Cortex of kidney (tissue), 1 donor: ENCODE measurements around the gene DBNDD2.

Experiments used
- DNase-seq: peaks from one replicate; lab custom pipeline; 2025; lab: John Stamatoyannopoulos, UW

DBNDD2 gene

GRCh38 chr20:45387274-45387673 lies 20.8 kb upstream of the DBNDD2 start:
- DNase-seq: no peak

DNA sequence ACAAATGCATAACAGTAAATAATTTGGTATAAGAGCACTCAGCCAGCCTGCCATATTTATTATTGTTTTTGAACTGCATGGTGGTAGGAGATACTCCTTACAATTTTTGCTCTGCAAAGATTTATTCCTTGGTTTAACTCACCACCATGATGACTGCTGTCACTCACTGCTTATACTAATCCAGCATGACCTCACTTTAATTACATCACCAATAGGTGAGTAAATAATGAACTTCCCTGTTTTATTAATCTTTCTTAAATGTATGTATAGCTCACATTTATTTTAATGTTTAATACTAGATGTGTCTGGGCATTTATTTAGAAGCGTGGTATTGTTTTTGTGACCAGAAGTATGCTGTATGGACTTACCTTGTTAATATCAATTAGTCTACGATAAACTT lies 17.2 kb upstream of the DBNDD2 start:
- no peak for DNase-seq

GRCh38 chr20:45391559-45391958 lies 16.5 kb upstream of the DBNDD2 start:
- no peak for DNase-seq

DNA sequence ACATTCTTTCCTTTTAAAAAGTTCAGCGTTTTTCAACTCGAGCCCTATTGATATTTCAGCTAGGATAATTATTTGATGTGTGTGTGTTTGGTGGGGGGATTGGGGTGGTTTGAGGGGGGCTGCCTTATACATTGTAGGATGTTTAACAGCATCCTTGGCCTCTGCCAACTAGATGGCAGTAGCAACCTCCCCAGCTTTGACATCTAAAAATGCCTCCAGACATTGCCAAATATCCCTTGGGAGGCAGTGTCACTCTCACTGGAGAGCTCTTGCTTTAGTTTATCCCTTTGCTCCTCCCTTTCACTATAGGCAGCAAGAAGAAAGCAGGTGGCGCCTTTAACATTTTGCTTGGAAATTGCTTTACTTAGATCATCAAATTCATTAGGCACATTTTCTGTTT lies 15.4 kb upstream of the DBNDD2 start:
- DNase-seq: no peak

DNA sequence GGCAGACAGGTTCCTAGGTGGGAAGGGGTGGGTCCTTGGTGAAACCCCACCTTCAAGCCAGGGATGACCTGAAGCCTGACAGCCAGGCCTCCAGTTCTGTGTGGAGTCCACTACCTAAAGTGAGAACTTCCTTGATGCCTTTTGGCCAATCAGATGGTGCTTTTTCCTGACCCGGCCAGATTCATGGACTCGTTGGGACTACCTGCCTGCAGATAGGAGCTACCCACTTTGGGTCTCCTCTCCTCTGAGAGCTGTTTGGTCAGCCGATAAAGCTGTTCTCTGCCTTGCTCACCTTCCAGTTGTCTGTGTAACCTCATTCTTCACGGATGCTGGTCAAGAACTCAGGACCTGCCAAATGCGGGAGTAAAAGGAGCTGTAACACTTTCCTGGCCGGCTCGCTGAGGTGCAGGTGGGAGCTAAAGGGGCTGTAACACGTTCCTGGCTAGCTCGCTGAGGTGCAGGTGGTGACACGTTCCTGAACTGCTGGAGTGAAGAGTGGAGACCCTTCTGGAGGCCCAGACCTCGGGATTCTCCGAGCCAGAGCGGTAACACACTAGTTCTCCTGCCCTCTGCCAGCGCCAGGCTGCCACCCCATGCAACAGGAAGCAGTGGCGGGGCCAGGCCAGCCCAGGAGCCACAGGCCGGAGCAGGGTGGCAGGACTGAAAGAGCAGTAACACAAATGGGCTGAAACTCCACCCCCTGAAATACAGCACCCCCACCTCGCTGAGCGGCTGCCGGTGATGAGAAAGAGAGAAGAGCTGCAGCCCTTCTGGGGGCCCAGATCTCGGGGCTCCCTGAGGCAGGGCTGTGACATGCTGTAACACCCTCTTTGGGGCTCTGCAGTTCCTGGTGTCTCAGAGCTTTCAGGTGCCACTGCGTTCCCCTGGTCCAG lies 13.6 kb upstream of the DBNDD2 start:
- DNase-seq: no peak

GRCh38 chr20:45395114-45395415 lies 13.0 kb upstream of the DBNDD2 start:
- DNase-seq: no peak

GRCh38 chr20:45399018-45399417 lies 9.1 kb upstream of the DBNDD2 start:
- no peak for DNase-seq

- DNase-seq: no peak
Observed at GRCh38 chr20:45400346-45401031, 7.6 kb upstream of the DBNDD2 start.

- DNase-seq: no peak
Observed at GRCh38 chr20:45402946-45403345, 5.1 kb upstream of the DBNDD2 start.

- no peak for DNase-seq
Observed at GRCh38 chr20:45404438-45404837, 3.7 kb upstream of the DBNDD2 start.

DNA sequence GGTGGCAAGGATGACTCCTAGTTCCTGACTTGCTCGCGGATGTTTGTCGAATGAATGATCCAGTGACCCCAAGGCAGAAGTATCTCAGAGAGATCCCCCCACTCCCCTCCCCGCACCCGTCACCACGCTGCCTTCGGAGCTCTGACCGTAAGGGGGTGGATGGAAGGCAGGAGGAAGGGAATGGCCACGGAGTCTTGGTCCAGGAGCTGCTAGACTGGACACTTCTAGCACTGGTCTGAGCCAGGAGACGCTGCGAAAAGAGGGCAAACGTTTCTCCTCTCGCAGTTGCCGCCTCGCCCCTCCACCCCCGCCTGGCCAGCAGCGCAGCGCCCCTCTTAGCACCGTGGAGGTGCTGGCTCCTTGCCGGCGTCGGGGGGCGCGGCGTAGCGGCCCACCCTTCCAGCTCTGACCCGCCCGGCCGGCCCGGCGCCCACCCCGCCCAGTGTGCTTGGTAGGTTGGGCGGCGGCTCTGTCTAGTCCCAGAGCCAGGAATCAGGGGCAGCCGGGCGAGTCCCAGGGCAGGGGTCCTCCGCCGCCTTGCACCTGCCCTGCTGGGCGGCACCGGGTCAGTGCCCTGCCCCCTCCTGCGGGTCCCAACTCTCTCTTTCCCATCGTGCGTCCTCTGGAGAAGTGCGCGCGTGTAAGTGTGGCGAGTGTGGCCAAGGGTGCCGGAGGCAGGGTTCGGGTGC lies 2.4 kb upstream of the DBNDD2 start:
- no peak for DNase-seq

DNA sequence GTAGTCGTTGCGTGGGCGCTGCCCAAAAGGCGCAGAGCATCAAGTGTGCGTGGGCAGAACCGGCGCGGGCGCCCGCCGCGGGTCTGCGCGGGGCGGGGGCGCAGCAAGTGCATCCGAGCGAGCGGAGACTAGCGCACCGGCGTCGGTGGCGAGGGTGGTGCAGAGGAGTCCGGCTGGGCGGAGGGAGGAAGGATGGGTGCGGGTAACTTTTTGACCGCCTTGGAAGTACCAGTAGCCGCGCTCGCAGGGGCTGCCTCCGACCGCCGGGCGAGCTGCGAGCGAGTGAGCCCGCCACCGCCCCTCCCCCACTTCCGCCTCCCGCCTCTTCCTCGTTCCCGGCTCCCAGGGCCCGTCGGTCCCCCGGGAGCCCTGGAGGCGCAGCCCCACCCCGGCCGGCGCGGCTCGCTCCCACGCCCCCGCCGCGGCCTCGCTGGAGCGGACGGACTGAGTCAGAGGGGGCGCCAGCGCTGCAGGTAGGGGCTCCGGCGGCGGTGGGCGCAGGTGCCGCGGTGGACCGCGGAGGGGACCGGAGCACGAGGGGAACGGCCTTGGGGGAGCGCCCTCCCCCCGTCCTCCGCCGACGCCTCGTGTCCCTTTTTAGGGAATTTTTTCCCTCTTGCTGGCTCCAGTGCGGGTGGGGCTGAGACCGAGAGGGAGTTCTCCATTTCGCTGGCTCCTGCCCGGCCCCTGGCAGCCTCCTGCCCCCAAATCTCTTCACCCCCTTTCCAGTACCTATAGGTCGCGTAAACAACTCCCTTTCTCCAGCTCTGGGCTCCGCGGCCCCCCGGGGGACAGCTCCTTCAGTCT lies 1.6 kb upstream of the DBNDD2 start:
- DNase-seq: no peak

- DNase-seq: no peak
Observed at GRCh38 chr20:45407067-45407745, 883 bp upstream of the DBNDD2 start.

GRCh38 chr20:45408646-45409213 lies 641 bp downstream of the DBNDD2 start:
- no peak for DNase-seq

DNA sequence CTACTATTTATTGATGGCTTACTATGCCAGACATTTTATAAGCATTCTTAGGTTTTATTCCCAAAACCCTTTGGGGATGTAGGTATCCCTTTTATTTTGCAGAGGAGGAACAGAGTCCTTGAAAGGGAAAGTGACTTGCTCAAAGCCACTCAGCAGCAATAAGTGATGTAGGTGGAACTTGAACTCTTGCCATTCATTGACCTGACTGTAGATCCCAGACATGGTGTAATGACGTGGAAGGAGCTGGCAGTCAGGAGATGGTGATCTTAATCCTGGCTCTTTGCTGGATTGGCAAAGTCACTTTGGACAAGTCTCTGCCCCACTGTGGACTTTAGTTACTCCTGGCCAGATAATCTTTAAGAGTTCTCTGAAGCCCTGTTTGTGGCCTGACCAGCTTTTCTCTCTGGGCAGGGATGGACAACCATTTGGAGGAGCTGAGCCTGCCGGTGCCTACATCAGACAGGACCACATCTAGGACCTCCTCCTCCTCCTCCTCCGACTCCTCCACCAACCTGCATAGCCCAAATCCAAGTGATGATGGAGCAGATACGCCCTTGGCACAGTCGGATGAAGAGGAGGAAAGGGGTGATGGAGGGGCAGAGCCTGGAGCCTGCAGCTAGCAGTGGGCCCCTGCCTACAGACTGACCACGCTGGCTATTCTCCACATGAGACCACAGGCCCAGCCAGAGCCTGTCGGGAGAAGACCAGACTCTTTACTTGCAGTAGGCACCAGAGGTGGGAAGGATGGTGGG lies 1.6 kb downstream of the DBNDD2 start:
- no peak for DNase-seq

GRCh38 chr20:45410887-45411286 lies 2.8 kb downstream of the DBNDD2 start:
- DNase-seq: no peak

DNA sequence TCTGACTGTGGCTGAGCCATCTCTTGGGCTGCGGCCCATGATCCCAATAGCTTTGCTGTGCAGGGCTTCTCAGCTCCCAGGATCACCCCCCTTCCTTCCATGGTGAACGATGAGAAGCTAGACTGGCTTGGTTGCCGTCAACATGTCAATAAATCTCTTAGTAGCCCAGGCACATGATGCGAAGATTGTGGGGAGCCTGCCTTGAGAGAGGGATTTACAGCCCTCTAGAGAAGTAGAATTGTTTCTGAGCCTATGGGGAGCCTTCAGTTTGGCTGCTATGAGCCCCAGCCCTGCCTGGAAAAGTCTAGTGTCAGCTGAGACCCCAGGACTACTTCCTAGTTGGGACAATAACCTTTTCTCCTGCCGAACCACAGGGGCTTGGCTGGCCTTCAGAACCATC lies 4.6 kb downstream of the DBNDD2 start:
- no peak for DNase-seq

DNA sequence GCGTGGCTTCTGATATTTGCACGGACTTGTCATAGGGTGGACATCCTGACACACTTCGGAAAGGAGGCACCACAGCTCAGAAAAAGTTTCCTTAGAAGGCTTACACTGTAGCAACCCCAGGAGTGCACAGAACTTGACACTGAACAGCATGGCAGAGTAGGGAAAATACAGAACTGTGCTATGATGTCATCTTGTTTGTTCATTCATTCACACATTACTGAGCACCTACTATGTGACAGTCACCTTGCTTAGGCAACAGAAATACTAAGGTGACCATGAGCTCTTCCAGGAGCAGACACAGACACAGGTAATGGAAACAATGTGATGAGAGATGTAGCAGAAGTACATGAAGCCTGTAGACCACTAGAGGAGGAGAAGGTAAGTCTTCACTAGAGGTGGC lies 5.4 kb downstream of the DBNDD2 start:
- DNase-seq: no peak

DNA sequence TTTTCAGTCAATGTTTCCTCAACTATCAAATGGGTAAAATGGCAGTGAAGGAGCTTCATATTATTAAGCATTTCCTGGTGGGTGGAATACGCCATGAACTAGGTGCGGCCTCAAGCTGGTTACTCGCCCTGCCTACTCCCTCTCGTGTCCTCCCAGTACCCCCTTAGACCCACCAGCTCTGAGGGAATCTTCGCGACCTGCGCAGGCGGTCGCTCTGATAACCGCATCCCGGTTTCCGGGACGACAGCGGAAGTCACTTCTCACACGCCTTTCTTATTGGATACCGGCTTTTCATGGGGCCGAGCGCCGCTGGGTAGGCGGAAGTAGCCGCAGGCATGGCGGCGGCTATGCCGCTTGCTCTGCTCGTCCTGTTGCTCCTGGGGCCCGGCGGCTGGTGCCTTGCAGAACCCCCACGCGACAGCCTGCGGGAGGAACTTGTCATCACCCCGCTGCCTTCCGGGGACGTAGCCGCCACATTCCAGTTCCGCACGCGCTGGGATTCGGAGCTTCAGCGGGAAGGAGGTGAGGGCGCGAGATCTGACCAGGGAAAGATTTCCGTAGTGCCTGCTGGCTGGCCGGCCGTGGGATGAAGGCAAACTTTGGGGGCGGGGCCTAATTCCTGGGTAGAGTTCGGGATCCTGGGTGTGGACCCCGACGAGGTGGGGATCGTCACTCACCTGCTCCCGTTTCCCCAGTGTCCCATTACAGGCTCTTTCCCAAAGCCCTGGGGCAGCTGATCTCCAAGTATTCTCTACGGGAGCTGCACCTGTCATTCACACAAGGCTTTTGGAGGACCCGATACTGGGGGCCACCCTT lies 7.9 kb downstream of the DBNDD2 start, which contains the start of gene PIGT:
TSS of gene PIGT (plus strand) at position 320 of the 816 bp plus-strand sequence. CDS start at position 336, 16 bp downstream.
- no peak for DNase-seq

GRCh38 chr20:45416917-45417316 lies 8.8 kb downstream of the DBNDD2 start:
- DNase-seq: no peak
